Stimulated activated naive CD8-positive, alpha-beta T cell treated with anti-CD3 and anti-CD28 coated beads, Interleukin-15, amount 100 ng/mL, for 72 hours (primary cell): ENCODE results near the gene ZNF585A.
"Not testable (repeated sequence)": the region's sequence is repeated elsewhere in the genome, so short reads cannot be mapped to it uniquely, and the experiment has no call there.

Source experiments
- ATAC-seq: fragments of 150-1000 bp; cut with Tn5 transposase; 2 replicates; pipeline ENCODE4 v1.10.0; 2021; ENCODE audit warnings: mild to moderate bottlenecking, moderate library complexity
- DNase-seq, 2 donors: peaks; one replicate each; pipeline ENCODE4 v3.0.0; 2021 to 2022
- H3K27ac Mint-ChIP-seq, 2 donors: one replicate each; pipeline ENCODE4 v1.8.0; 2022; ENCODE audit warnings: mild to moderate bottlenecking in 2 of 2, mixed read lengths in 2 of 2, moderate library complexity in 2 of 2
- H3K27me3 Mint-ChIP-seq: one replicate; pipeline ENCODE4 v1.8.0; 2022; ENCODE audit warnings: mixed read lengths
- H3K4me1 Mint-ChIP-seq: one replicate; pipeline ENCODE4 v1.8.0; 2022; ENCODE audit warnings: mild to moderate bottlenecking, mixed read lengths
- H3K4me3 Mint-ChIP-seq, 2 donors: one replicate each; pipeline ENCODE4 v1.8.0; 2022; ENCODE audit warnings: mild to moderate bottlenecking in 2 of 2, mixed read lengths in 2 of 2, moderate library complexity in 1 of 2
- H3K9me3 Mint-ChIP-seq, 2 donors: one replicate each; pipeline ENCODE4 v1.8.0; 2022; ENCODE audit warnings: mixed read lengths in 2 of 2

ZNF585A gene

GRCh38 chr19:37127999-37128820, 44.3 kb downstream of the ZNF585A start:
- no peaks in the 10 kb centered on the region for H3K27me3 Mint-ChIP-seq
- no peak overlapping the region for H3K4me3 Mint-ChIP-seq
- peaks cover 54 to 66% of the 10 kb centered on the region in 2 donors for H3K9me3 Mint-ChIP-seq
- ATAC-seq, result no peak
- no peaks in the 10 kb centered on the region for H3K4me1 Mint-ChIP-seq
- no peak overlapping the region for H3K27ac Mint-ChIP-seq
- DNase-seq, result no peak

- DNase-seq, H3K4me1 Mint-ChIP-seq, H3K27ac Mint-ChIP-seq, ATAC-seq, H3K27me3 Mint-ChIP-seq, H3K4me3 Mint-ChIP-seq: not testable (repeated sequence)
- peaks cover 47 to 63% of the 10 kb centered on the region in 2 donors for H3K9me3 Mint-ChIP-seq
These were observed 50.4 kb downstream of the ZNF585A start for GRCh38 chr19:37122093-37122492.

- no peak for DNase-seq
- Mint-ChIP-seq H3K4me1 (no peaks in the 10 kb centered on the region), H3K27me3 (no peaks in the 10 kb centered on the region), H3K4me3 (no peak overlapping the region), H3K9me3 (peaks cover 48 to 52% of the 10 kb centered on the region in 2 donors), H3K27ac (no peak overlapping the region)
- no peak for ATAC-seq
These were observed 58.5 kb downstream of the ZNF585A start for GRCh38 chr19:37114001-37114400.

- ATAC-seq, H3K4me3 Mint-ChIP-seq, H3K4me1 Mint-ChIP-seq, H3K27me3 Mint-ChIP-seq, DNase-seq, H3K27ac Mint-ChIP-seq: not testable (repeated sequence)
- H3K9me3 Mint-ChIP-seq, result peaks cover 41 to 47% of the 10 kb centered on the region in 2 donors
These were observed 60.7 kb downstream of the ZNF585A start for GRCh38 chr19:37111753-37112152.

- peaks cover 32 to 62% of the 10 kb centered on the region in 2 donors for H3K9me3 Mint-ChIP-seq
- not testable (repeated sequence) for ATAC-seq, DNase-seq, H3K4me3 Mint-ChIP-seq, H3K27me3 Mint-ChIP-seq, H3K4me1 Mint-ChIP-seq, H3K27ac Mint-ChIP-seq
These were observed 68.4 kb downstream of the ZNF585A start for GRCh38 chr19:37104135-37104534.

- no peaks in the 10 kb centered on the region for H3K27me3 Mint-ChIP-seq
- H3K4me1 Mint-ChIP-seq, result no peaks in the 10 kb centered on the region
- DNase-seq, result no peak
- no peak for ATAC-seq
- H3K9me3 Mint-ChIP-seq, result peaks cover 46 to 66% of the 10 kb centered on the region in 2 donors
- H3K4me3 Mint-ChIP-seq, result no peak overlapping the region
- H3K27ac Mint-ChIP-seq, result no peak overlapping the region
These were observed 73.9 kb downstream of the ZNF585A start for GRCh38 chr19:37098570-37098969.

GRCh38 chr19:37095859-37096258, 76.6 kb downstream of the ZNF585A start:
- Mint-ChIP-seq H3K4me3 (no peak overlapping the region), H3K27ac (no peak overlapping the region), H3K9me3 (peaks cover 47 to 52% of the 10 kb centered on the region in 2 donors), H3K4me1 (no peaks in the 10 kb centered on the region), H3K27me3 (no peaks in the 10 kb centered on the region)
- ATAC-seq (no peak), DNase-seq (no peak)
